GM18870 (cell line): ENCODE measurements around the gene GOLGA8T.
"Not testable (repeated sequence)": the region's sequence is repeated elsewhere in the genome, so short reads cannot be mapped to it uniquely, and the experiment has no call there.

Experiments used
- ATAC-seq: cut with Tn5 transposase; IDR thresholded peaks from one replicate; pipeline ENCODE4 v1.9.1; 2021; ENCODE audit warnings: moderate library complexity; ENCODE audit not compliant: unreplicated experiment

Gene GOLGA8T, protein sequence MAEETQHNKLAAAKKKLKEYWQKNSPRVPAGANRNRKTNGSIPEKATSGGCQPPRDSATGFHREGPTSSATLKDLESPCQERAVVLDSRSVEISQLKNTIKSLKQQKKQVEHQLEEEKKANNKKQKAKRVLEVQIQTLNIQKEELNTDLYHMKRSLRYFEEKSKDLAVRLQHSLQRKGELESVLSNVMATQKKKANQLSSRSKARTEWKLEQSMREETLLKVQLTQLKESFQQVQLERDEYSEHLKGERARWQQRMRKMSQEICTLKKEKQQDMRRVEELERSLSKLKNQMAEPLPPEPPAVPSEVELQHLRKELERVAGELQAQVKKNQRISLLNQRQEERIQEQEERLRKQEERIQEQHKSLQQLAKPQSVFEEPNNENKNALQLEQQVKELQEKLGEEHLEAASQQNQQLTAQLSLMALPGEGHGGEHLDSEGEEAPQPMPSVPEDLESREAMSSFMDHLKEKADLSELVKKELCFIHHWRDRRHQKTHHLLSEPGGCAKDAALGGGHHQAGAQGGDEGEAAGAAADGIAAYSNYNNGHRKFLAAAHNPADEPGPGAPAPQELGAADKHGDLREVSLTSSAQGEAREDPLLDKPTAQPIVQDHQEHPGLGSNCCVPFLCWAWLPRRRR

DNA sequence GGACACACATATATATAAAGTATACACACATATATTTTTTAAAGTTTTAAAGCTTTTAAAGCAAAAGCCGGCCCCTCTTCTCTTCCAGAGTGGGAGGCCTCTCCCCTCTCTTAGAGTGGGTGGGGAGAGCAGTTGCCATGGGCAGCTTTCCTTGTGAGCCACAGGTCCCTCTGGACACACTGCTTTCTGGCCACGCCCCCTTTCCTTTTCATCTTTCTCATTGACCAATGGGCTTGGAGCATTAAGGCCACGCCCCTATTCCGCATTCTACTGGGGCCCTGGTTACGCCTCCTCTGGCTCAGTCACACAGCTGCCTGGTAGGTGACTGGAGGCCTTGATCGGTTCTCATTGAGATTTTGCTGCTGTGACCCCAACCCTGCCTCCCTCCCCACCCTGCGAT is at the start of gene GOLGA8T:
Gene GOLGA8T (plus strand): TSS at position 301 of the 400 bp plus-strand sequence. CDS start 98 bp downstream, at position 399.
- not testable (repeated sequence) for ATAC-seq

DNA sequence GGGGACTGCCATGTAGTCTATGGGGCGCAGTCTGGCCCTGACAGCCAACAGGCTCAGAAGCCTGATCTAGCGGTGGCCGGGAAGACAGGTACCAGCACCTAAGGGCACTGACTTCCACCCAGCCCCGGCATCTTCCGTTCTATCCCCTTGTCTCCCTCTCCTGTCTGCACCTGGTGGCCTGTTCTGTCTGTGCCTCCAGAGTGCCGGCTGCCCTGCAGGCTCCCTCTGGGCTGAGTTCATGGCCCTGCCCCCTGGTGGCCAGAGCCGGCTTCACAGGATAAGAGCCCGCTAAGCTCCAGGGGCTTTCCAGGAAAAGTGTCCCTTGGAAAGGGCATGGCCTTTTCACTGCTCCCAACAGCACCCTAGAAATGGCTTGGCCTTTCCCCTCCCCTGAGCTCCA is 37.0 kb upstream of the GOLGA8T start:
- ATAC-seq = not testable (repeated sequence)

DNA sequence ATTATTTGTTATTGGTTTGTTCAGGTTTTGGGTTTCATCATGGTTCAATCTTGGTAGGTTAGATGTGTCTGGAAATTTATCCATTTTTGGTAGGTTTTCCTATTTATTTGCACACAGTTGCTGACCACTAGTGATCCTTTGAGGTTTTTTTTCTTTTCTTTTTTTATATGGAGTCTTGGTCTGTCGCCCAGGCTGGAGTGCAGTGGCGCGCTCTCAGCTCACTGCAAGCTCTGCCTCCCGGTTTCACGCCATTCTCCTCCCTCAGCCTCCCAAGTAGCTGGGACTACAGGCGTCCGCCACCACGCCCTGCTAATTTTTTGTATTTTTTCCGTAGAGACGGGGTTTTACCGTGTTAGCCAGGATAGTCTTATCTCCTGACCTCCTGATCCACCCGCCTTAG is 32.0 kb upstream of the GOLGA8T start:
- ATAC-seq = not testable (repeated sequence)

DNA sequence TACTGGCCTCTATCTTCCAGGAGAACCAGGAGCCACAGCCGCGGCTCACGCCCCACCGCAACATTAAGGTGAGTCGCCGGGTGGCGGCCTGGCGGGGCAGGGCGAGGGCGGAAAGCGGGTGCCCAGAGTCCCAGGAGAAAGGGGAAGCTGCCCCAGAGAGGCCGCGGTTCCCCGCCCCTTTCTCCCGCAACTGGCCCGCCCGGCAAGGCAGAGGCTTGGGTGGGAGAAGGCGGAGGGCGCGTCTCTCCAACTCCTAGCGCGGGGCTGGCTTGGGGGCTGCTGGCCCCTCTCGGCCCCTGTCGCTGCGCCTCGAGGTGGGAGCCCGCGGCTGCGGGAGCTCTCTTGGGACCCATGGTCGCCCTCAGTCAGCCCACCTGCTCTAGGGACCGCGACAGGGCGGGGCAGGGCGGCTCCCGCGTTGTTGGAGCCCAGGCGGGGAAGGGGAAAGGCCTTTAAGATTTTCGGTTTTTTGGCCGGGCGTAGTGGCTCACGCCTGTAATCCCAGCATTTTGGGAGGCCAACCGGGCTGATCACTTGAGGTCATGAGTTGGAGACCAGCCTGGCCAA is 30.8 kb upstream of the GOLGA8T start:
- not testable (repeated sequence) for ATAC-seq

DNA sequence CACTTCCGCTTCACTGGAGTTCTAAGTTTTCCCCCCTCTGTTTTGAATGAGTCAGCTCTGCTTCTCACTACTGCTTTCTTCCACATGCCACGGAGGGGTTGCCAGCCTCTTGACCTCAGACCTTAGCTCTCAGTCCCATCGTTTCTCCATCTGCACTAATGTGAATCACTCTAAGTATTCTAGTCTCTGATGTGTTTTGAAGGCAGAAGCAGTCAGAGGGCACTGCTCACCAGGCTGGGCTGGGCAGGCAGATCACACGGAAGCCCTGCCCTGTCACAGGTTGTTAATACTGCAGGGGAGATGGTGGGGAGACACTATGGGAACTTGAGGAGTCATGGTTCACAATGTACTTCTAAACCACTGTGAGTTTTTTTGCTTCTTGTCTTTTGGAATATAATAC is 24.3 kb upstream of the GOLGA8T start:
- ATAC-seq = not testable (repeated sequence)

DNA sequence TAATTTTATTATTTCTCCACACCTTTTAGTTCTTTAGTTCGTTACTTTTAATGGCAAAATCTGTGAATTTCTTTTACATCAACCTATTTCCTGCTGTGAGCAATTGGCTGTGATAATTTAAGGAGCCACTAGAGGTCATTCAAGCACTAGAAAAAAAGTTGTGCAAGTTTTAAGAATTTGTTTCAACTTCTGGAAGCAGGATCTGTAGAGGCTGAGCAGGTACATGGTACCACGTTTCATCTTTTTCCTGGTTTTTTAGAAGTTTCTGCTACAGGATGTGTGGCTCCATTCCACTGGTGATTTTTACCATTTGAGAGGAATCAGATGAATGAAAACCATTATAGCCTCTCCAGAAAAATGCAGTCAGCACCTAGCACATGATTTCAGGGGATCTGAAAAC is 4.8 kb upstream of the GOLGA8T start:
- ATAC-seq = not testable (repeated sequence)

DNA sequence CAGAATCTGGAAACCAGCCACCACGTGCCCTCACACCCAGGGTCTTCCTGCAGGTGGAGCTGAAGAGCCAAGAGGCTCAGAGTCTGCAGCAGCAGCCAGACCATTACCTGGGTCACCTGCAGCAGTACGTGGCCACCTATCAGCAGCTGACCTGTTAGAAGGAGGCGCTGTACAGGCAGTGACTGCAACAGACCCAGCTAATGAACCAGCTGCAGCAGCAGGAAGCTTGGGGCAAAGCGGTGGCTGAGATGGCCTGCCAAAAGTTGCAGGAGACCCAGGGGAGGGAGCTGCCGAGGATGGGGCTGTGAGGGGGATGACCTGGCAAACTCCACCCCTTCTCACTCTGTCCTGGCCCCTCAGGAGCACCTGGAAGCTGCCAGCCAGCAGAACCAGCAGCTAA is 8.4 kb downstream of the GOLGA8T start:
- ATAC-seq = not testable (repeated sequence)

DNA sequence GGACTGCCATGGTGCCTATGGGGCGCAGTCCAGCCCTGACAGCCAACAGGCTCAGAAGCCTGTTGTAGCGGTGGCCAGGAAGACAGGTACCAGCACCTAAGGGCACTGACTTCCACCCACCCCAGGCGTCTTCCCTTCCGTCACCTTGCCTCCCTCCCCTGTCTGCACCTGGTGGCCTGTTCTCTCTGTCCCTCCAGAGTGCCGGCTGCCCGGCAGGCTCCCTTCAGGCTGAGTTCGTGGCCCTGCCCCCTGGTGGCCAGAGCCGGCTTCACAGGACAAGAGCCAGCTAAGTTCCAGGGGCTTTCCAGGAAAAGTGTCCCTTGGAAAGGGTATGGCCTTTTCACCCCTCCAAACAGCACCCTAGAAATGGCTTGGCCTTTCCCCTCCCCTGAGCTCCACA is 15.0 kb downstream of the GOLGA8T start:
- not testable (repeated sequence) for ATAC-seq

DNA sequence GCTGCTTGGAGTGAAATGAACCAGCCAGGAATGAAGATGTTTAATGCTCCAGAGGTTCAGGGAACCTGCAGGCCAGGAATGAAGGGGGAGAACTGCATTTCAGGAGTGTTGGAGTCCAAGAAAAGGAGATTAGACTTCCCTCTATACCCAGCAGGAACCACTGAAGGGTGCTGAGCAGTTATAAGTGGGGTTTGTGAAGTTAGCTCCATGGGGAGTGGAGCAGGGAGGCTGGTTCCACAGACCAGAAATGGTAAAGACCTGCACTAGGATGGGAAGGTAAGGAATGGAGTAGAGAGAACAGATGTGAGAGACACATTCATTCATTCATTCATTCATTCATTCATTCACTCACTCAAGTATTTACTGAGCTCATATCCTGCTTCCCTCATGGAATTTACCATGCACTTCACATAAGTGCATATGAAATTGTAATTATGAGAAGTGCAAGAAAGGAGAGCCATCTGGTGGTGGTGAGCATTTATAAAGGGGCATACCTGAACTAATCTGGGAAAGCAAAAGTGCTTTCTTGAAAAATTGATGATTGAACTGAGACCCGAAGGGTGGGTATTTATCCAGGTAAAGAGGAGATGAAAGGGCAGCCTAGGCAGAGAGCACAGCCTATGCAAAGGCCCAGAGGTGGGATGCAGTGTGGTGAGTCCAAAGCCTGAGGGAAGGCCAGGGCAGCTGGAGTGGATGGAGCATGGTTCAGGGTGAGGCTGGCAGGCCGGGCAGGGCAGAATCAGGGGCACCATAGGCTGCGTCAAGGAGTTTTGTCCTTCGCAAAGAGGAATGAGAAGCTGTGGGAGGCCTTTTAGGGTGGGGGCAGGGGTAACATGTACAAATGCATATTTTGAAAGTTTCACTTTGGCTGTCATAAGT is 27.9 kb downstream of the GOLGA8T start:
- not testable (repeated sequence) for ATAC-seq

DNA sequence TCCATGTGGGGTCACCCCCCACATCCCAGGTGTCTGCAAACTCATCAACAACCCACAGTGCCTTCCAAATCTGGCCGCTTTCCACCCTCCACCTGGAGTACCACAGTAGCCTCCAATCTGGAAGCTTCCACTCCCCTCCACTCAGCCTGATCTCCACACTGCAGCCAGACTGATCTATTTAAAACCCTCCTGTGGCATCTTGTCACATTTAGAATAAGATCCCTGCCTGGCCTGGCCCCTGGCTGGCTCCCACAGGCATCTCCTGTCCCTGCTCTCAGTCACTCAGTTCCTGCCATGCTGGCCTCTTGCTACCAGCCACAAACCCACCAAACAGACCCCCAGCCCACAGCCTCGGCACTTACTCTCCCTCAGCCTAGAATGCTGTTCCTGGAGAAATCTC is 28.9 kb downstream of the GOLGA8T start:
- ATAC-seq = not testable (repeated sequence)

DNA sequence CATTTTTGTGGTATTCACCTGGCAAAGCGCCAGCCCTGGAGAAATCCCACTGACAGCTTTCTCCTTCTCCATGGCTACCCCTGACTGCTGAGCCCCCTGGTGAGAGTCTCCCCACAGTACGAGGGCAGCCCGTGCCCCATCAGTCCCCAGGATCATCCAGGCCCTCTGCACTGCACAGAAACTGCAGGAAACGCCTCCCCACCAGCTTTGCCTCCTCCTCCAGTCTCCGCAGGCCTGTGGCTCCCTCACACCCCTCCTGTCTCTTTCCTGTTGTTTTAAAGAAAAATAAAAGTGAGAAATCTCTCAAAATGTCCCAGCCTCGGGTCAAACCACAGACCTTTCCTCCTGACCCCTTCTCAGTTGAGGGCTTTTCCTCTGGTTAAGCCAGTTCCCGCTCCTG is 29.4 kb downstream of the GOLGA8T start:
- ATAC-seq = not testable (repeated sequence)

DNA sequence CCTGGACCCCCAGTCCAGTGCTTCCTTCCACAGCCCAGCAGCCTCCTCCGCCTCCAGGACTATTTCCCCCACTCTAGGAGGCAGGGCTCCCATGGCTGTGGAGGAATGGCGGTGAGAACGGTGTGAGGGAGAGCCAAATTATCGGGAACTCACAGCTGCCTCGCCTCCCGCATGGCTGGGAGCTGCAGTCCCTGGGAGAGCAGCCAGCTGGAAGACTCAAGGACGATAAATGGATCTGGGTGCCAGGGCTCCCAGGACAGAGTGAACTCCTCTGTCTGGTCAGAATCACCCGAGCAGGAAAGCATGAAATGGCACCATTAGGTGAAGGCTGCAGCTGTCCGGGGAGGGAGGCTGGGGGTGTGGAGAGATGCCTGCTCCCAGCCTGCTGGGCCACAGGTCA is 32.6 kb downstream of the GOLGA8T start:
- not testable (repeated sequence) for ATAC-seq

DNA sequence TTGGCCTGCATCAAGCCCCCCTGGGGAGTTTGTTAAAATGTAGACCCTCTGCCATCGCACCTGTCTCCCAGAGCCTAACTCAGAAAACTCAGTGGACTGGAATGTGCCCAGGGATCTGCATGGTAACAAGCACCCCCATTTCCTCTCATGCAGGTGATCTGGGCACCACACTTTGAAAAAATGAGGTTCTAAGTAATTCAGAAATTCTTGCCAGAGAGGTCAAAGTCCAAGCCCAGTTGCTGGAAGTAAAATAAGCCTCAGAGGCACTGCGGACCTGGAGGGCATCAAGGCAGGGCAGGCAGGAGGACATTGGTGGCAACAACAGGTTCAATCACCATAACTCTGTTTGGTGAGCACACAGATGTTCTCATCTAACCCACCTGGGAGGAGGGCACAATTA is 33.0 kb downstream of the GOLGA8T start:
- not testable (repeated sequence) for ATAC-seq

DNA sequence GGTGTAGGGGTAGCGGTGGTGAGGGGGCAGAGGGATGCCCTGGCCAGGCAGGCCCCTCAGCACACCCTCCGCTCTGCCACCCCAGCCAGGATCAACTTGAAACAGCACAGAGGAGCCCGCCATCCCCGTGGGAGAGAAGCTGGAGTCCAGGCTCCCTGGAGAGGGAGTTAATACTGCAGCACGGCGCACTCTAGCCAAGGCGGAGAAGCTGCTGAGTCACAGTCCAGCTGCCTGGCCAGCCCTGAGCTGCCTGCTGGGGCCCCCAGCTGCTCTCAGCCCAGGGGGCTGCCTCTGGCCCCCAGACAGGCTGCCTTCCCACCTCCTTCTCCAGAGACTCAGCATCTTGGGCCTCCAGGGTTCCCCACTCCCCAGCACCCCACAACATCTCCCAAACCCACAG is 36.6 kb downstream of the GOLGA8T start:
- ATAC-seq = not testable (repeated sequence)

DNA sequence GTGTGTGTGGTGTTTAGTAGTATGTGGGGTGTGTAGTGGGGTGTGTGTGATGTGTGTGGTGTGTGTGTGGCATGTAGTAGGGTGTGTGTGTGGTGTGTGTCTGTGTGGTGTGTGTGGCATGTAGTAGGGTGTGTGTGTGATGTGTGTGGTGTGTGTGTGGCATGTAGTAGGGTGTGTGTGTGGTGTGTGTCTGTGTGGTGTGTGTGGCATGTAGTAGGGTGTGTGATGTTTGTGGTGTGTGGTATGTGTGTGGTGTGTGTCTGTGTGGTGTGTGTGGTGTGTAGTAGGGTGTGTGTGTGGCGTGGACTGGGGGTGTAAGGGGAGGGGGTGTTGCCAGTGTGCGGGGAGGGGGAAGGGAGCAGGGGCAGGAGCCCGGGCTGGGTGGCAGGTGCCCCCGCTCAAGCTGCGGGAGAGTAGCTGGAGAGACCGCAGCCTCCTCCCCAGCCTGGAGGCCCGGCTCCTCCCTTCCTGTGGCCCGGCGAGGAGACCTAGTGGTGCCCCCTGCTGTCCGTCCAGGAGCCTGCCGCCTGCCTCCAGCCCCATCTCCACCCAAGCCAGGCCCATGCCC is 38.3 kb downstream of the GOLGA8T start:
- not testable (repeated sequence) for ATAC-seq

DNA sequence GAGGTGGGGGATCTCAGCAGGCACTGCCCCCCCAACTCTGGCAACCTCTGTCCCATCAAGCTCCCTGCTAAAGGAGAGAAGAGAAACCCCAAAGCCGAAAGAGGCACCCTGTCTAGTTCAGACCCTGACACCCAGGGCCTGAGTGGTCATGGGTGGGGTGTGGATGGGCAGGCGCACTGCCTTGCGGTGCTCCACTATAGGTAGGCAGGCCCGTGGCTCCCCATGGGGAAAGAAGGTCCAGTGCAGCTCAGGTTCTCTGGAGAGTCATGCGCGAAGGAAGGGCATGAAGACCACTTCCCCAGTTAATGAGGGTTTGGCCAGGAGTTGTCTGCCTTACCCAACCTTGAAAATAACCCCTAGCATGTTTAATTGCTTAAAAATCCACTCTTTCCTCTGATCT is 40.4 kb downstream of the GOLGA8T start:
- not testable (repeated sequence) for ATAC-seq

DNA sequence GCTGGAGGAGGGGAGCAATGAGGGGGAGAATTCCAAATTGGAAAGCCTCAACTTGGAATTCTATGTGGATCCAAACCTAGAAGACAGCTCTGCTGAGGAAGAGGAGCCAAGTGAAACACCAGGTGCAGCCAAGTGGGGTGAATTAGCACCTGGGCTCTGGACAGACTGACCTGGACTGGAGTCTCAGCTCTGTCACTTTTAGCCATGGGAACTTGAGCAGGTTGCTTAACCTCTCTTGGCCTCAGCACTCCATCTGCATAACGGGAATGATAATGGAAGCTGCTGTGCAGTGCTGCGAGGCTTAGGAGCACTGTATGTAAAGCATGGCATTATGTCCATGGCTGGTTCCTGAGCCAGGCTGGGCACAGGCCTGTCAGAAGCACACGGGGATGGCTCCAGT is 41.8 kb downstream of the GOLGA8T start:
- not testable (repeated sequence) for ATAC-seq

DNA sequence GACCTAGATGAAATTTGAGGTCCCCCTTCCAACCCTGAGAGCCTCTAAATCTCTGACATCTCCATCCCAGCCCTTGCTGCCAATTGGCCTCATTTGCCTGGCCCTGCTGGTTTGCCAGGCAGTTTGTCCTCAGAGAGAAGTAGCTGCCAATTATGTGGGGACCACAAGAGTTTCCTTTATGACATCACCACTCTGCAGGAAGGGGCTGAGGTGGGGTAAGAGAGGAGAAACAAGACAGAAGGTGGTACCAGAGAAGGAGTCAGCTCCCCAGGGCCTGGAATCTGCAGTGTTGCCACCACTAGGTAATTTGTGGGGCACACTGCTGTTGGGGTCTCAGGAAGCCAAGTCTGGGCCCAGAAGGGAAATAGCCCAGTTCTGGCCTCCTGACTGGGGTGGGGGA is 45.0 kb downstream of the GOLGA8T start:
- not testable (repeated sequence) for ATAC-seq

DNA sequence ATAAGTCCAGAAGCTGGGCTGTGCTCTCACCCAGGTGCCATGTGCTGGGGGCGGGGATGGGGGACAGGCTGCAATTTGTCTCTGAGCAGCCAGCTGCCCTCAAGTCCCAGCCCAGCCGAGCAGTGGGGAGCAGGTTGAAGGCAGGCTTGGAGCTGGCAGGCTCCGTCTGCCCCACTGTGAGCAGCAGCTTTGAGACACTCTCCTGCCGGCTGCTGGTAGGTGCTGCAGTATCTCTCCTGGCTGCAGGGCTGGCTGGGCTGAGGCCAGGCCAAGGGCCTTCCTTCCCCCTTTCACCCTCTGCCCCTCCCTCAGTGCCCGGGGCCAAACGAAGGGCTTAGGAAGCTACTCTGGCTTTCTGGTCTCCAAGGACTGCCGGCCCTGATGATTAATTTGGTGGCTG is 50.6 kb downstream of the GOLGA8T start:
- ATAC-seq = not testable (repeated sequence)

DNA sequence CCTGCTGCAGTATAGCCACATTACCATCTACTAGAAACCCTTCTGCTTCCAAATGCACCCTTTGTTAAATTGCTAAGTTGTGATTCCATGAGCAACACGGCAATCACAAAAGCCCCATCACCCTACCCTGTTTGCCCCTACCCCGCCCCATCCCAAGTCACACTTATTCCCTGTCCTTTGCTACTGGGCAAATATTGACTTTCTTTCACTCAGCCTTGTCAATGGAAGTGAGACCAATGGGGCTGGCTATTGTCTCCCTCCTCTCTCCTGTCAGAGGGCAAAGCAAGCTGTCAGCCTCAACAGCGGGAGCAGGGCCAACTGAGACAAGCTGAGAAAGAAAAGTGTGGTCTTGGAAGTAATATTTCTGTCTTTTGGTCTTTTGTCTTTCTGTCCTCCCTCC is 52.6 kb downstream of the GOLGA8T start:
- ATAC-seq = not testable (repeated sequence)
